GM23338 (cell line): ENCODE measurements around the gene DDRGK1. TPM values are rescaled to one million over a fixed set of nuclear protein-coding genes. Genes with fewer than 3 reads are reported as not detected.

Source experiments
- ATAC-seq: fragments of 200-7000 bp; cut with Tn5 transposase; 3 replicates; pipeline ENCODE4 v1.9.1; 2020
- DNase-seq: peaks from one replicate; pipeline ENCODE4 v3.0.0-alpha.2; 2015; ENCODE audit warnings: low spot score
- H2AFZ ChIP-seq: fragments of 200-600 bp; sonication (generic); 2 replicates; pipeline ENCODE4 v1.8.0; 2016; ENCODE audit warnings: antibody characterized with exemption, mild to moderate bottlenecking, moderate library complexity
- H3F3A ChIP-seq: fragments of 200-600 bp; sonication (generic); replicated peaks from 2 replicates; pipeline ENCODE4 v1.8.0; 2017; ENCODE audit warnings: antibody characterized with exemption, mixed run types, low read depth
- H3K27ac ChIP-seq: fragments of 200-600 bp; sonication (generic); 2 replicates; pipeline ENCODE4 v1.6.1; 2016; ENCODE audit warnings: low read depth
- H3K27me3 ChIP-seq: fragments of 200-600 bp; sonication (generic); 2 replicates; pipeline ENCODE4 v1.8.0; 2016; ENCODE audit warnings: mild to moderate bottlenecking, mixed run types, moderate library complexity; ENCODE audit not compliant: insufficient read depth
- H3K36me3 ChIP-seq: fragments of 200-600 bp; sonication (generic); 2 replicates; pipeline ENCODE4 v1.8.0; 2016; ENCODE audit warnings: mild to moderate bottlenecking; ENCODE audit not compliant: insufficient read depth
- H3K4me1 ChIP-seq: fragments of 200-600 bp; sonication (generic); 2 replicates; pipeline ENCODE4 v1.8.0; 2016; ENCODE audit warnings: mild to moderate bottlenecking, moderate library complexity; ENCODE audit not compliant: insufficient read depth
- H3K4me2 ChIP-seq: fragments of 200-600 bp; sonication (generic); 2 replicates; pipeline ENCODE4 v1.7.1; 2017; ENCODE audit warnings: mixed run types
- H3K4me3 ChIP-seq: fragments of 200-600 bp; sonication (generic); 2 replicates; pipeline ENCODE4 v1.6.1; 2016; ENCODE audit warnings: mixed run types
- H3K79me2 ChIP-seq: fragments of 200-600 bp; sonication (generic); replicated peaks from 2 replicates; pipeline ENCODE4 v1.8.0; 2017; ENCODE audit warnings: mild to moderate bottlenecking; ENCODE audit not compliant: insufficient read depth
- H3K9me2 ChIP-seq: fragments of 200-600 bp; sonication (generic); 2 replicates; pipeline ENCODE4 v1.8.0; 2017; ENCODE audit not compliant: insufficient read depth
- H4K20me1 ChIP-seq: fragments of 200-600 bp; sonication (generic); replicated peaks from 2 replicates; pipeline ENCODE4 v1.8.0; 2017; ENCODE audit warnings: mild to moderate bottlenecking; ENCODE audit not compliant: insufficient read depth
- H3K27ac Mint-ChIP-seq: 2 replicates; pipeline ENCODE4 v1.8.0; 2020; ENCODE audit warnings: inconsistent platforms, mild to moderate bottlenecking, moderate library complexity, mixed read lengths
- H3K27me3 Mint-ChIP-seq: 3 replicates; pipeline ENCODE4 v1.8.0; 2022; ENCODE audit warnings: low read depth, mild to moderate bottlenecking, moderate library complexity, mixed read lengths, inconsistent platforms; ENCODE audit not compliant: insufficient read depth, poor library complexity
- H3K36me3 Mint-ChIP-seq: 3 replicates; pipeline ENCODE4 v1.8.0; 2021; ENCODE audit warnings: low read depth, mild to moderate bottlenecking, inconsistent platforms, moderate library complexity, mixed read lengths
- H3K4me1 Mint-ChIP-seq: 3 replicates; pipeline ENCODE4 v1.8.0; 2020; ENCODE audit warnings: mild to moderate bottlenecking, inconsistent platforms, mixed read lengths
- H3K4me3 Mint-ChIP-seq: 3 replicates; pipeline ENCODE4 v1.8.0; 2021; ENCODE audit warnings: moderate library complexity, mild to moderate bottlenecking, inconsistent platforms, mixed read lengths
- H3K9me3 Mint-ChIP-seq: 3 replicates; pipeline ENCODE4 v1.8.0; 2020; ENCODE audit warnings: moderate library complexity, mild to moderate bottlenecking, inconsistent platforms, mixed read lengths
- CREB1 ChIP-seq: fragments of 250-450 bp; sonication (Bioruptor Pico); IDR thresholded peaks from 2 replicates; pipeline ENCODE4 v1.5.0; 2020; ENCODE audit warnings: low read depth, mild to moderate bottlenecking, moderate library complexity
- EZH2 ChIP-seq: fragments of 200-600 bp; sonication (generic); IDR thresholded peaks from one replicate; pipeline ENCODE4 v1.8.0; 2017; ENCODE audit warnings: antibody characterized with exemption, mild to moderate bottlenecking, low read depth; ENCODE audit not compliant: unreplicated experiment
- EZH2phosphoT487 ChIP-seq: fragments of 200-600 bp; sonication (generic); IDR thresholded peaks from one replicate; pipeline ENCODE4 v1.8.1; 2018; ENCODE audit warnings: antibody characterized with exemption; ENCODE audit not compliant: unreplicated experiment
- JUNB ChIP-seq: IDR thresholded peaks from one replicate; pipeline ENCODE4 v1.6.1; 2016; ENCODE audit warnings: antibody characterized with exemption; ENCODE audit not compliant: unreplicated experiment
- NANOG ChIP-seq: IDR thresholded peaks from 2 replicates; pipeline ENCODE4 v1.6.1; 2016; ENCODE audit warnings: antibody characterized with exemption, borderline replicate concordance
- POLR2AphosphoS5 ChIP-seq: IDR thresholded peaks from 2 replicates; pipeline ENCODE4 v1.6.1; 2016; ENCODE audit warnings: antibody characterized with exemption, low read depth
- STAT1 ChIP-seq: IDR thresholded peaks from one replicate; pipeline ENCODE4 v1.6.1; 2016; ENCODE audit warnings: antibody characterized with exemption; ENCODE audit not compliant: unreplicated experiment
- ZNF114 ChIP-seq: fragments of 250-450 bp; sonication (Bioruptor Pico); IDR thresholded peaks from 2 replicates; pipeline ENCODE4 v1.5.0; 2020; ENCODE audit warnings: mild to moderate bottlenecking, moderate library complexity
- ZNF331 ChIP-seq: fragments of 250-450 bp; sonication (Bioruptor Pico); IDR thresholded peaks from 2 replicates; pipeline ENCODE4 v1.5.0; 2020; ENCODE audit warnings: low read depth, mild to moderate bottlenecking, moderate library complexity
- polyA plus RNA-seq: library from polyadenylated mRNA; unstranded; fragments of >200 nt; fragmentation: Nextera tagmentation; extraction: Ambion mirVana; gene quantifications from 2 replicates; pipeline ENCODE4 v1.2.1, GENCODE V29; 2016
- total RNA-seq: library from RNA; depleted of rRNA; stranded (reverse); fragments of >200 nt; shearing (Covaris generic); gene quantifications from 2 replicates; pipeline ENCODE4 v1.2.3, GENCODE V29; 2014
- TF ChIP-seq, protein P1 (sequence below): IDR thresholded peaks from one replicate; pipeline ENCODE4 v1.6.1; 2018; ENCODE audit warnings: antibody characterized with exemption; ENCODE audit not compliant: unreplicated experiment
- TF ChIP-seq, protein P2 (sequence below), 2 experiments: fragments of 200-600 bp in 1 of 2; sonication (generic) in 1 of 2; conservative IDR thresholded peaks; 2 replicates each; pipeline versions ENCODE4 v1.5.1 to v1.6.1; 2016 to 2017; ENCODE audit warnings: antibody characterized with exemption in 2 of 2, low read depth in 2 of 2, mild to moderate bottlenecking in 2 of 2, moderate library complexity in 1 of 2
- TF ChIP-seq, protein P3 (sequence below): fragments of 250-450 bp; sonication (Bioruptor Pico); IDR thresholded peaks from 2 replicates; pipeline ENCODE4 v1.5.0; 2020; ENCODE audit warnings: mild to moderate bottlenecking, moderate library complexity
- TF ChIP-seq, protein P4 (sequence below): IDR thresholded peaks from 2 replicates; pipeline ENCODE4 v1.6.1; 2016; ENCODE audit warnings: antibody characterized with exemption

Gene DDRGK1
- total and polyA plus RNA-seq, 2 experiments from 2014 or later = 44.0 to 45.5 TPM

DNA sequence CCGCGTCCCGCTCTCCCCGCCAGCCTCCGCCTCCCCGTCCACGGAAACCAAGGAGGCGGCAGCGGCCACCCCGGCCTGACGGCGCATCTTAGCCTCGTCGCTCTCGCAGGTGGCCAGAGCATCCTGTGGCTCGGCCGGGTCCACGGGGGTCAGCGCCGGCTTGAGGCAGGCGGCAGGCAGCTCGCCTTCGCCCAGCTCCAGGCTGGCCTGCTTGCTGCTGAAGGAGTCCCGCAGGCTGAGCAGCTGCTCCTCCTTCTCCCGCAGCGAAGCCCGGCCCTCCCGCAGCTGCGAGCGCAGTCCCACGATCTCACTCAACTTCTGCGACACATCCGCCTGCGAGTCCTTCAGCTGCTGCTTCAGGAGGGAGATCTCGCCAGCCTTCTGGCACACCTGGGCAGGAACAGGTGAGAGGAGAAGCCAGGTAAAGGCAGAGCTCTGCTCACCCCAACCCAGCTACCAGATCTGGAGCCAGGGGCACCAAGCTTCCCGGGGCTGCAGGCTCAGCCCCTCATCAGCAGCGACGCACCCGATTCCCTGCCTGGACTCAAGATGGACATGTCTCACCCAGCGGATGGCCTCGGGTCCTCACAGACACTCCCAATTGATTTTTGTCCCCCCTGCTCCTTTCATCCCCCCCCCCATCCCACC is 39.6 kb downstream of the DDRGK1 start:
- no peak for DNase-seq
- Histone ChIP-seq H3K36me3 (no peaks in the 10 kb centered on the region), H4K20me1 (no peaks in the 10 kb centered on the region), H3K4me1 (peaks cover 8% of the 10 kb centered on the region), H3K79me2 (no peaks in the 10 kb centered on the region), H2AFZ (no peak overlapping the region), H3K4me2 (no peak overlapping the region), H3K4me3 (no peak overlapping the region), H3F3A (peaks cover 15% of the 10 kb centered on the region; the same call in 1 of the 2 replicates), H3K27me3 (peaks cover 5% of the 10 kb centered on the region; the same call in 1 of the 2 replicates), H3K27ac (no peak overlapping the region), H3K9me2 (no peaks in the 10 kb centered on the region)
- no peak overlapping the region for H3K27ac Mint-ChIP-seq
- ATAC-seq = no peak
- TF ChIP-seq, protein P1, sequence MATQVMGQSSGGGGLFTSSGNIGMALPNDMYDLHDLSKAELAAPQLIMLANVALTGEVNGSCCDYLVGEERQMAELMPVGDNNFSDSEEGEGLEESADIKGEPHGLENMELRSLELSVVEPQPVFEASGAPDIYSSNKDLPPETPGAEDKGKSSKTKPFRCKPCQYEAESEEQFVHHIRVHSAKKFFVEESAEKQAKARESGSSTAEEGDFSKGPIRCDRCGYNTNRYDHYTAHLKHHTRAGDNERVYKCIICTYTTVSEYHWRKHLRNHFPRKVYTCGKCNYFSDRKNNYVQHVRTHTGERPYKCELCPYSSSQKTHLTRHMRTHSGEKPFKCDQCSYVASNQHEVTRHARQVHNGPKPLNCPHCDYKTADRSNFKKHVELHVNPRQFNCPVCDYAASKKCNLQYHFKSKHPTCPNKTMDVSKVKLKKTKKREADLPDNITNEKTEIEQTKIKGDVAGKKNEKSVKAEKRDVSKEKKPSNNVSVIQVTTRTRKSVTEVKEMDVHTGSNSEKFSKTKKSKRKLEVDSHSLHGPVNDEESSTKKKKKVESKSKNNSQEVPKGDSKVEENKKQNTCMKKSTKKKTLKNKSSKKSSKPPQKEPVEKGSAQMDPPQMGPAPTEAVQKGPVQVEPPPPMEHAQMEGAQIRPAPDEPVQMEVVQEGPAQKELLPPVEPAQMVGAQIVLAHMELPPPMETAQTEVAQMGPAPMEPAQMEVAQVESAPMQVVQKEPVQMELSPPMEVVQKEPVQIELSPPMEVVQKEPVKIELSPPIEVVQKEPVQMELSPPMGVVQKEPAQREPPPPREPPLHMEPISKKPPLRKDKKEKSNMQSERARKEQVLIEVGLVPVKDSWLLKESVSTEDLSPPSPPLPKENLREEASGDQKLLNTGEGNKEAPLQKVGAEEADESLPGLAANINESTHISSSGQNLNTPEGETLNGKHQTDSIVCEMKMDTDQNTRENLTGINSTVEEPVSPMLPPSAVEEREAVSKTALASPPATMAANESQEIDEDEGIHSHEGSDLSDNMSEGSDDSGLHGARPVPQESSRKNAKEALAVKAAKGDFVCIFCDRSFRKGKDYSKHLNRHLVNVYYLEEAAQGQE = no peak
- TF ChIP-seq POLR2AphosphoS5 = no peak
- no peak for TF ChIP-seq ZNF114 (CRISPR knock-in tag)
- TF ChIP-seq CREB1 = no peak
- TF ChIP-seq, protein P2, sequence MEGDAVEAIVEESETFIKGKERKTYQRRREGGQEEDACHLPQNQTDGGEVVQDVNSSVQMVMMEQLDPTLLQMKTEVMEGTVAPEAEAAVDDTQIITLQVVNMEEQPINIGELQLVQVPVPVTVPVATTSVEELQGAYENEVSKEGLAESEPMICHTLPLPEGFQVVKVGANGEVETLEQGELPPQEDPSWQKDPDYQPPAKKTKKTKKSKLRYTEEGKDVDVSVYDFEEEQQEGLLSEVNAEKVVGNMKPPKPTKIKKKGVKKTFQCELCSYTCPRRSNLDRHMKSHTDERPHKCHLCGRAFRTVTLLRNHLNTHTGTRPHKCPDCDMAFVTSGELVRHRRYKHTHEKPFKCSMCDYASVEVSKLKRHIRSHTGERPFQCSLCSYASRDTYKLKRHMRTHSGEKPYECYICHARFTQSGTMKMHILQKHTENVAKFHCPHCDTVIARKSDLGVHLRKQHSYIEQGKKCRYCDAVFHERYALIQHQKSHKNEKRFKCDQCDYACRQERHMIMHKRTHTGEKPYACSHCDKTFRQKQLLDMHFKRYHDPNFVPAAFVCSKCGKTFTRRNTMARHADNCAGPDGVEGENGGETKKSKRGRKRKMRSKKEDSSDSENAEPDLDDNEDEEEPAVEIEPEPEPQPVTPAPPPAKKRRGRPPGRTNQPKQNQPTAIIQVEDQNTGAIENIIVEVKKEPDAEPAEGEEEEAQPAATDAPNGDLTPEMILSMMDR (conservative IDR thresholded peaks at IDR 0.05; ENCODE audit: low read depth in 2 of 2) = no peak
- no peak for TF ChIP-seq ZNF331 (CRISPR knock-in tag)
- TF ChIP-seq JUNB = no peak
- TF ChIP-seq NANOG = no peak
- no peak for TF ChIP-seq EZH2
- no peak for TF ChIP-seq STAT1
- TF ChIP-seq EZH2phosphoT487 = no peak
- TF ChIP-seq, protein P3, sequence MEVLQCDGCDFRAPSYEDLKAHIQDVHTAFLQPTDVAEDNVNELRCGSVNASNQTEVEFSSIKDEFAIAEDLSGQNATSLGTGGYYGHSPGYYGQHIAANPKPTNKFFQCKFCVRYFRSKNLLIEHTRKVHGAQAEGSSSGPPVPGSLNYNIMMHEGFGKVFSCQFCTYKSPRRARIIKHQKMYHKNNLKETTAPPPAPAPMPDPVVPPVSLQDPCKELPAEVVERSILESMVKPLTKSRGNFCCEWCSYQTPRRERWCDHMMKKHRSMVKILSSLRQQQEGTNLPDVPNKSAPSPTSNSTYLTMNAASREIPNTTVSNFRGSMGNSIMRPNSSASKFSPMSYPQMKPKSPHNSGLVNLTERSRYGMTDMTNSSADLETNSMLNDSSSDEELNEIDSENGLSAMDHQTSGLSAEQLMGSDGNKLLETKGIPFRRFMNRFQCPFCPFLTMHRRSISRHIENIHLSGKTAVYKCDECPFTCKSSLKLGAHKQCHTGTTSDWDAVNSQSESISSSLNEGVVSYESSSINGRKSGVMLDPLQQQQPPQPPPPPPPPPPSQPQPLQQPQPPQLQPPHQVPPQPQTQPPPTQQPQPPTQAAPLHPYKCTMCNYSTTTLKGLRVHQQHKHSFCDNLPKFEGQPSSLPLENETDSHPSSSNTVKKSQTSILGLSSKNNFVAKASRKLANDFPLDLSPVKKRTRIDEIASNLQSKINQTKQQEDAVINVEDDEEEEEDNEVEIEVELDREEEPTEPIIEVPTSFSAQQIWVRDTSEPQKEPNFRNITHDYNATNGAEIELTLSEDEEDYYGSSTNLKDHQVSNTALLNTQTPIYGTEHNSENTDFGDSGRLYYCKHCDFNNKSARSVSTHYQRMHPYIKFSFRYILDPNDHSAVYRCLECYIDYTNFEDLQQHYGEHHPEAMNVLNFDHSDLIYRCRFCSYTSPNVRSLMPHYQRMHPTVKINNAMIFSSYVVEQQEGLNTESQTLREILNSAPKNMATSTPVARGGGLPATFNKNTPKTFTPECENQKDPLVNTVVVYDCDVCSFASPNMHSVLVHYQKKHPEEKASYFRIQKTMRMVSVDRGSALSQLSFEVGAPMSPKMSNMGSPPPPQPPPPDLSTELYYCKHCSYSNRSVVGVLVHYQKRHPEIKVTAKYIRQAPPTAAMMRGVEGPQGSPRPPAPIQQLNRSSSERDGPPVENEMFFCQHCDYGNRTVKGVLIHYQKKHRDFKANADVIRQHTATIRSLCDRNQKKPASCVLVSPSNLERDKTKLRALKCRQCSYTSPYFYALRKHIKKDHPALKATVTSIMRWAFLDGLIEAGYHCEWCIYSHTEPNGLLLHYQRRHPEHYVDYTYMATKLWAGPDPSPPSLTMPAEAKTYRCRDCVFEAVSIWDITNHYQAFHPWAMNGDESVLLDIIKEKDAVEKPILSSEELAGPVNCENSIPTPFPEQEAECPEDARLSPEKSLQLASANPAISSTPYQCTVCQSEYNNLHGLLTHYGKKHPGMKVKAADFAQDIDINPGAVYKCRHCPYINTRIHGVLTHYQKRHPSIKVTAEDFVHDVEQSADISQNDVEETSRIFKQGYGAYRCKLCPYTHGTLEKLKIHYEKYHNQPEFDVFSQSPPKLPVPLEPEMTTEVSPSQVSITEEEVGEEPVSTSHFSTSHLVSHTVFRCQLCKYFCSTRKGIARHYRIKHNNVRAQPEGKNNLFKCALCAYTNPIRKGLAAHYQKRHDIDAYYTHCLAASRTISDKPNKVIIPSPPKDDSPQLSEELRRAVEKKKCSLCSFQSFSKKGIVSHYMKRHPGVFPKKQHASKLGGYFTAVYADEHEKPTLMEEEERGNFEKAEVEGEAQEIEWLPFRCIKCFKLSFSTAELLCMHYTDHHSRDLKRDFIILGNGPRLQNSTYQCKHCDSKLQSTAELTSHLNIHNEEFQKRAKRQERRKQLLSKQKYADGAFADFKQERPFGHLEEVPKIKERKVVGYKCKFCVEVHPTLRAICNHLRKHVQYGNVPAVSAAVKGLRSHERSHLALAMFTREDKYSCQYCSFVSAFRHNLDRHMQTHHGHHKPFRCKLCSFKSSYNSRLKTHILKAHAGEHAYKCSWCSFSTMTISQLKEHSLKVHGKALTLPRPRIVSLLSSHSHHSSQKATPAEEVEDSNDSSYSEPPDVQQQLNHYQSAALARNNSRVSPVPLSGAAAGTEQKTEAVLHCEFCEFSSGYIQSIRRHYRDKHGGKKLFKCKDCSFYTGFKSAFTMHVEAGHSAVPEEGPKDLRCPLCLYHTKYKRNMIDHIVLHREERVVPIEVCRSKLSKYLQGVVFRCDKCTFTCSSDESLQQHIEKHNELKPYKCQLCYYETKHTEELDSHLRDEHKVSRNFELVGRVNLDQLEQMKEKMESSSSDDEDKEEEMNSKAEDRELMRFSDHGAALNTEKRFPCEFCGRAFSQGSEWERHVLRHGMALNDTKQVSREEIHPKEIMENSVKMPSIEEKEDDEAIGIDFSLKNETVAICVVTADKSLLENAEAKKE (CRISPR knock-in tag) = no peak
- TF ChIP-seq, protein P4, sequence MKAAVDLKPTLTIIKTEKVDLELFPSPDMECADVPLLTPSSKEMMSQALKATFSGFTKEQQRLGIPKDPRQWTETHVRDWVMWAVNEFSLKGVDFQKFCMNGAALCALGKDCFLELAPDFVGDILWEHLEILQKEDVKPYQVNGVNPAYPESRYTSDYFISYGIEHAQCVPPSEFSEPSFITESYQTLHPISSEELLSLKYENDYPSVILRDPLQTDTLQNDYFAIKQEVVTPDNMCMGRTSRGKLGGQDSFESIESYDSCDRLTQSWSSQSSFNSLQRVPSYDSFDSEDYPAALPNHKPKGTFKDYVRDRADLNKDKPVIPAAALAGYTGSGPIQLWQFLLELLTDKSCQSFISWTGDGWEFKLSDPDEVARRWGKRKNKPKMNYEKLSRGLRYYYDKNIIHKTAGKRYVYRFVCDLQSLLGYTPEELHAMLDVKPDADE = no peak
- H3K27me3 Mint-ChIP-seq = peaks cover 25% of the 10 kb centered on the region
- H3K9me3 Mint-ChIP-seq = peaks cover 2% of the 10 kb centered on the region; the same call in 2 of the 3 replicates
- peaks cover 30% of the 10 kb centered on the region for H3K4me1 Mint-ChIP-seq
- no peak overlapping the region for H3K4me3 Mint-ChIP-seq
- H3K36me3 Mint-ChIP-seq = peaks cover 10% of the 10 kb centered on the region
